GM15510 (cell line): ENCODE measurements around the gene KRT16.
"Not testable (repeated sequence)": the region's sequence is repeated elsewhere in the genome, so short reads cannot be mapped to it uniquely, and the experiment has no call there.

Experiments used
- POLR2A ChIP-seq: IDR thresholded peaks from 3 replicates; pipeline ENCODE4 v1.6.1; 2011; ENCODE audit warnings: borderline replicate concordance; ENCODE audit not compliant: insufficient read length; ENCODE audit errors: extremely low read depth

KRT16 gene

DNA sequence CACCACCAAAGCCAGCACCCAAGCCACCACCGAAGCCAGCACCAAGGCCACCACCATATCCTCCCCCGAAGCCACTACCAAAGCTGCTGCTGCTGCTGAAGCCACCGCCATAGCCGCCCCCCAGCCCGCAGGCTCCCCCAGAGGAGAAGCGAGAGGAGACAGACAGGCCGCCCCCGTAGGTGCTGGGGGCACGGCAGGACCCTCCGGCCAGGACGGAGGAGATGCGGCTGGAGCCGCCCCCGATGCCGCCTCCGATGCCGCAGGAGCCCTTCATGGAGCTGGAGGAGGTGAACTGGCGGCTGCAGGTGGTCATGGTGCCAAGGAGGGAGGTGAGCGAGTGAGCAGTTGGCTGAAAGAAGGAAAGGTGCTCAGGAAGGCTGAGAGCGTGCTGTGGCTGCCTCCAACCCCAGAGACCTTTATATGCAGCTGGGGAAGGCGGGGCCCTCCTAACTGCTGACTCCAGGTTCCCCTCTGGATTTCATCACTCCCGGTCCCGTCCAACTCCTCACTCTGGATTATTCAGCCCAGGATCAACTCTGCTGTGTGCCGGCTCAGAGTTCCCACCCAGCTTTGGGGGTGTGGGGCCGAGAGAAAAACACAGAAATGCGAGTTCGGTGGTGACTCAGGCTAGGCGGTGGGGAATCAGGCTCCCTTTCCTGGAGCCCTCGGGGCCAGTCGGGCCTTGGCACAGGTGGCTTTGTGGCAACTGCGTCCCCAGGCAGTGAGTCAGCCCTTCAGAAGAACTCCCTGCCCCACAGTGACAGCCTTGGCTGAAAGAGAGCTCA lies at the start of gene KRT16:
KRT16 (minus strand) TSS at position 392 of the 785 bp plus-strand sequence; CDS start at position 313, 79 bp downstream.
- not testable (repeated sequence) for TF ChIP-seq POLR2A

DNA sequence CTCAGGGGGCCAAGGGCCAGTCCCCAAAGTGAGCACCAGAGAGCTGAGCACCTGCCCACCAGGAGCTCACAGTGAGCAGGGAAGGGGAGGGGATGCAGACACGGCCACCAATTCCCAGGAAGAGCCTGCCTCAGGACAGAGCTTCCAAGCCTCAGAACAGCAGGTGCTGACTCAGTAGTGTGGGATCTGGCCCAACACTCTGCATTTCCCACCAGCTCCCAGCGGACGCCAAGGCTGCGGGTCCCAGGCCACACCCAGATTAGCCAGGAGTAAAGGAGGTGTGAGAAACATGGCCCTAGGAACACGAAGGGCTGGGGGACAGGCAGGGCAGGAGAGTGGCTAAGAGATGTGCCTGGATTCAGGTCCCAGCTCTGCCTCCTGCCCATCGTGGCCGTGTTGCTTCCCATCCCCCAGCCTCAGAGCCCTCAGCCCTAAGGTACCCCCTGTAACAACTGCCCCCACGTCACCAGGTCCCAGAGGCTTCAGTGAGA lies 47.7 kb upstream of the KRT16 start:
- TF ChIP-seq POLR2A, result no peak

DNA sequence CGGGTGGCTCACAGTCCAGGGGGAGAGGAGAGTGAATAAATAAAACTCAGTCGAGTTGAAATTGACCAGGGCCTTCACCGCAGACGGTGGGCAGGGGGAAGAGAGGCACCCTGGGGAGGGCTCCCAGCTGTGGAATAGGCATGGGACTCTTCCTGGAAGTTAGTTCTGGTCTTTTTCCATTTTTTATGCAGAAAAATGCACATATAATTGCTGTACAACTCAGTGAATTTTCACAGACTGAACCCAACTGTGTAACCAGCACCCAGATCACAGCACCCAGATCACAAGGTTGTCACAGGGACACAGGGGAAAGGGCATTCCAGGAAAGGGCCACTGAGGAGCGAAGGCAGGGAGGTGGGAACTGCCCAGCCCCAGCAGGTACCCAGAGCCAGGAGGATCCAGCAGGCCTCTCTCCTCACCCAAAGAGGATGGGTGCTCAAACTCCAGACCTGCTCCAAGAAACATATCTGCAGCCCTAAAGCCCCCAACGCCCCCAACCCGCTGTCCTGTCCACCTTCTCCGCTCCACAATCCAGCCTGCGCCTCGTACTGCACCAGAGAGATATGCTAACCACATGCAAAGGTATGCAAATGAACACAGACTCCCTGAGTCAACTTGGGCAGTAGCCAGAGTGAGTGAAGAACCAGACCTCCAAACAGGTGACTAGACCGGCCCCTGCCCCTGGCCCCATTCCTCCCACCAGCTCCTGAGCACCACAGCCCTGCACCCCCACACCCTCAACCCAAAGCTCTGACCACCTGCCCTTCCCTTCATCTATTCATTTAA lies 47.1 kb upstream of the KRT16 start:
- TF ChIP-seq POLR2A, result no peak

DNA sequence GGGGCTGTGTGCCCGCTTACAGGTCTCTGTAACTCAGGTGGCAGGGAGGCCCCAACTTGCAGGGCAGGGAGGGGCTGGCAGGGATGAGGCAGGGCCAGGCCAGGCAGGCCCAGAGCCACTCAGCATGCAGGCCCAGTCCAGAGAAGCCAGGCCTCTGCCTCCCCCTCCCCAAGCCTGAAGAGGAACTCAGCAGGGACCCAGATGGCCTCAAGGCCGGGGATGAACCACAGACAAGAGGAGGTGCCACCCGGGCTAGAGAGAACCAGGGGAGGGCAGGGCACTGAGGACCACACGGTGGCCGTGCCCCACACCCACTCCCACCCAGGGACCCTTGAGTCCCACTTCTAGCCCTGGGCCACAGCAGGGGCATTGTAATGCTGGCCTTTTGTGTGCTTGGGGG lies 46.3 kb upstream of the KRT16 start:
- no peak for TF ChIP-seq POLR2A

DNA sequence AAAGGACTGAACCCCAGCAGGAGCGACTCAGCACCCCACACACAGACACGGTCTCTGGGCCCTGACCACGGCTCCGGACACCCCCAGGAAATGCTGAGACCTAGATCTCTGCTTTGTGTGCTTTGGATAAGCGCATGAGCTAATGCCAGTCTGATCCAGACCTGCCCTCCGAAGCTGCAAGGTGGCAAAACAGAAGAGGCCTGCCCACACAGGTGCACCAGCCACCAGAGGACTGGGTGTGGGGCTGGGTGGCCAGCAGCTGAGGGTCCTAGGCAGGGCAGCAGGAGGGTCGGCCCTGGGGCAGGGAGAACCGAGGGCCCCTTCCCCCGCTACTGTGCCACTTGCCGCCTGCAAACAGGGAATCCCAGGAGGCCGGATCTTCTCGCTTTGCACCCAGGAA lies 45.4 kb upstream of the KRT16 start:
- TF ChIP-seq POLR2A, result no peak

DNA sequence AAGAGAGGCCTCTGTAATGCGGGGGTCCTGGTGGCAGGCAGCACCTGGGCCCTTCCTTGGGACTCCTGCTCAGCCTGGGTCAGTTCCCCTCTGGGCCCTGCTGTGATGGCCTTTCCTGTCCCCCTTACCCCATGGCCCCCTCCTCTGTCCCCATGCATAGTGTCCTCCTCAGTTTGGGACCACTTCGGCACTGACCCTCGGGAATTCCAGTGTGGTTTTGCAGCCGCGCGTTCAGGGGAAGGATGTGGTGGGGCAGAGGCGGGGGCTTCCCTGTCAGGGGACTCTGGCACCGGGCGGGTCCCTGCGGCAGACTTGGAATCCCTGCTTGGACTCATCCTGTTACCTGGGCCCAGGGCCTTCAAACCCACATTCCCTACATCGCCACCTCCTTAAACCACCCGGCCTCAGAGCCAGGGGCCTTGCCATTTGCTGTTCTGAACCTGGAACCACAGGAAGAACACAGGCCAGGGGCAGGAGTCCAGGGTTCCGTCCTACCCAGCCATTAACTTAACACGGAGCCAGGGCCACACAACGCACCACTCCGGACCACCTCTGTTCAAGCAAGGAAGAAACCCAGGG lies 44.7 kb upstream of the KRT16 start:
- TF ChIP-seq POLR2A, result no peak

DNA sequence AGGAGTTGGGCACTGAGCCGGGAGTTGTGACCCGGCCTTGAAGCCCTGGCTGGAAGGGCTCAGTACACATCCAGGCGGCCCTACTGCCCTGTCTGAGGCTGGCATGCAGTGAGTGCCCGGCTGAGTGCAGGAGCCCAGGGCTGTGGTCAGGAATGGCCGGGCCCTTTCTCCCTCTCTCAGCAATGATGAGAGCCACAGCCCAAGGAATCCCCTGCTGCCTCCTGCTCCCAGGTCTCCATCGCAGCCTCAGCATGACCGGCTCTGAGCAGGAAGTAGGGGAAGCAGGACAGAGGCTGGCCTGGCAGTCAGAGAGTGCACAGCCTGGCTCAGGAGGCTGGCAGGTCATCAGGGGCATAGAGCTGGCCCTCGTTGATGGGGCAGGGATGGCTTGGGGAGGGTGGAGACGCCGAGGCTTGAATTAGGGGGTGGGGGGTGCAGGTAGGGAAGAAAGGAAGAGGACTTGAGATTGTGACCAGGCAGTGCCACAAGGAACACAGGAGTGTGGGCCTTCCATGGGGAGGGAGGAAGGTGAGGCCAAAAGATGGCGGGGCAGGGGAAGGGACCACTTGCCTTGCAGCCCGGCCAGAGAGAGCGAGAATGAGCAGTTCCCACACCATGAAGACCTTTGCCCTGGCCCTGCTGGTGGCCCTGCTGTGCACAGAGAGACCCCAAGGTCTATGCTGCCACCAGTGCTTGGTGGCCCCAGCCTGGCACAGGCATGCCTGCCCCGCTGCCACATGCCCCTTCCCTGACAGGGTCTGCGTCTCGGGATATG lies 43.9 kb upstream of the KRT16 start:
- TF ChIP-seq POLR2A, result no peak

DNA sequence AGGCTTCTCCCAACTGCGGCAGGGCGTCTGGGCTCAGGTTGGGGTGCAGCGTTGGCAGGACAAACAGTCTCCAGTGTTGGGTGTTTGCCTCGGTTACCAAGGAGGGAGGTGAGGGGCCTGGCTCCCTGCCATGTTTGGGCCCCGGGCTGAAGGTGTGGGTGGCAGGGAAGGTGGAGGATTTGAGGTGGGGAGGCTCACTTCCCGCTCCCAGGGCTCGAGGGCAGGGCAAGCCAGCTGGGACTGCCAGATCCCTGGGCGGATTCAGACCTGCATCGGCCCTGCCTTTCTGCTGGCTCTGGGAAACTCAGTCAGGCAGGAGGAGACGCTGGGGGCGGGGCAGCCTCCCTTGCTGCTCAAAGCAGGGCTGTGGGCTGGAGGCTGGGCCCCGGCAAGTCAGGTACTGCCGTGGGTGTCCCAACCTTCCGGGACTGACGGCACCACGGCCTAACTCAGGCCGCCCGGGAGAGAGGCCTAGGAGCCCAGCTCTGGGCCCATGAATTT lies 43.1 kb upstream of the KRT16 start:
- no peak for TF ChIP-seq POLR2A

DNA sequence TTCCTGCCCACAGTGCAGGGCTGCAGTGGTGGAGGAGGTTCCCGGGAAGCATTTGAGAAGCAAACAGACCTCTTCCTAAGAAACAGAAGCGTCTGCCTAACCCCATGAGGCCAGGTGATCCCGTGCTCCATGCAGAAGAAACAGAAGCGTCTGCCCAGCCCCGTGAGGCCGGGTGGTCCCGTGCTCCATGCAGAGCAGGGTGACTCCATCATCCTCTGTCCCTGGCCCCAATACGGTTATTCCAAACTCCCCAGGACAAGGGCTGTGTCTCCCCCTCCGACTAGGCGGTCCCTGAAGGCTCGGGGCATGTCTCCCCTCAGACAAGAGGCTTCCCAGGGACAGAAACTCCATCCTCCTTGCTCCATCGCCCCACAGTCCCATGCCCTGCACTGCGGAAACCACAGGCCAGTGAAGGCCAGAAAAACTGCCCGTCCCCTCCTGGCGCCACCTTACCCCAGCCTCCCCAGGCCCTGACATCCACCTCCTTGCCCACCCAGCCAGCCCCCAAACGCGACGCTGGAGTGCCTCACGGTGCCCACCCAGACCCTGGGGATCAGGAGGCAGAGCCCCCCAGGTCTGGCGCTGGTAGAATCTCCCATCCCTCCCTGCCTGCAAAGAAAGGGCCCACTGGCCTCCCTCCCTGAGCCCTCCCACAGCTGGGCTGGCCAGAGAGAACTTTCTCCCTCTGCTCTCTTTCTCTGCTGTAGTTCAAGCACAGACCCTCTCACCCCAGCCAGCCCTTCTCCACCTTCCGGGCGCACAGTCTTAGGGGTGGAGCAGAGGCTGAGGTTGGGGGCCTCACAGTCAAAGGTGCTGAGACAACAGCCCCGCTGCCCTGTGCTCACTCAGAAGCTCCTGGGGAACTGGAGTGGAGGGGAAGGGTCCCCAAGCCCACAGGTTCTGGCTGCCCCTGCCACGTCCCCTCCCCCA lies 42.4 kb upstream of the KRT16 start:
- TF ChIP-seq POLR2A, result no peak

DNA sequence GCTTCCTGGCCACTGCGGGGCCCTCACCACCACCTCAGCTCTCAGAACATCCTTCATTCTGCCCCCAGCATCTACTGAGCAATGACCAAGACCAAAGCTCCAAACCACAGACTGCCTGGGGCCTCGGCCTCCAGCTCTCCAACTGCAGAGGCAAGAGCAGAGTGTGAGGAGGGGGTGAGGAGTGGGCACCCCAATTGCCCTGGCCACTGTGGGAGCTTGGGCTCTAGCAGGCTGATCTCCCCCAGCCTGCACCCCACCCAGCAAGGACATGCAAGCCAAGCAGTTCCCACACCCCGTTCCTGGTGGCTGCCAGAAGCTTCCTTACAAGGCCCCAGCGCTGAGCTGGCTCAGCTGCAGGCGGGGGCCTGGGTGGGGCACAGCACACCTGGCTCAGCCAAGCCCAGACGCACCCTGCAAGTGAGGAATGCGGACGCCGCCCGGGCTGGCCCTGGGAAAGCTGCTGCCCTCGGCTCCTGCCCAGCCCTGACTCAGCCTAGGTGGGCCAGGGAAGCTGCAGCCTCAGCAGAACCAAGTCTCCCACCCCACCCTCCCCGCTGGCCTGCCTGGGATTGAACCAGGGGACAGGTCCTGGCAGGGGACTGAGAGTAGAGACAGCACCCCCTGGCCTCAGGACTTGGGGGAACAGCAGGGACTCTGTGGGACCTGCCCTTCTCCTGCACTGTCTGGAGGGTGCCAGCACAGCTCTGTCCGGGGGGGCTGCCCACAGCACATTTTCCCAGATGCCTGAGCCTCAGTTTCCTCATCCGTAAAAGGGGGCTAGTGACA lies 41.5 kb upstream of the KRT16 start:
- no peak for TF ChIP-seq POLR2A

DNA sequence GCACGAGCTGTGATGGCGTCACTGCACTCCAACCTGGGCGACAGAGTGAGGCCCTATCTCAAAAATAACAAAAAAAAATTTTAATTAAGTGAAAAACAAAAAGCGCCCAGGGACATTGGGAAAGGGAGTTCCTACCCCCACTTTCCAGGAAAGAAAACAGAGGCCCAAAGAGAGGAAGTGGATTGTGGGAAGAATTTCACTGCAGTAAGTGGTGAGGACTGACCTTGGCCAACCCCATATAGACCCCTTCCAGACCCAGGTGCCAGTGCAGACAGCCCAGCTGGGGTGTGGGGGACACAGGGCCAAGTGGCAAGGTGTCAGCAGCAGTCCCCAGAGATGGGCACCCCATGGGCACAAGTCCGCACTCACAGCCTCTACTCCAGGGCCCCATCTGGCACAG lies 40.9 kb upstream of the KRT16 start:
- TF ChIP-seq POLR2A, result no peak

DNA sequence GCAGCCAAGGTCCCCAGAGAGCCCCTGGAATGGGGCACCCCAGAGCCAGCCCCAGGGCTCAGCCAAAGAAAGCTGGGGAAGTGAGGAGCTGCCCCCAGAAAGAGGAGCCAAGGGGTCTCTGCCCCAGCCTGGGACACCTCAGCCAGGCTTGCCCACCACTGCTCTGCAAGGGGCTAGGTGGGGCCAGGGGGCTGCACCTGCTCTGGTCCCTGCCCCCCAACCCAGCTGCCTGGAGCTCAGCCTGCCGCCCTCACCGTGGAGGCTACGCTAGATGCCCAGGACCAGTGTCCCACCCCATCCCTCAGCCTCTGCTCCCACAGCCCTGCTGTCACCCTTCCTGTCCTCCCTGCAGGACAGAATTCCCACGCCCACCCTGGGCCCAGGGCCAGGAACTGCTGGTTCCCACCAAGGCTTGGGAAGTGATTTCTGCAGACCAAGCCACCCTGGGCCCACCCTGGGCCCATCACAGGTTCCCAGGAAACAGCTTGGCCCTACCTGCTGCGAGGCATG lies 39.9 kb upstream of the KRT16 start:
- TF ChIP-seq POLR2A, result no peak
